LNCaP clone FGC (cell line): ENCODE data around the gene POU2F2.
A peak's percentile ranks its signal among the peaks of the same experiment; 100 is the strongest.

ENCODE experiments used
- DNase-seq: peaks from one replicate; pipeline ENCODE4 v3.0.0-alpha.2; 2011; ENCODE audit warnings: low read depth
- H3K4me3 ChIP-seq: 2 replicates; pipeline ENCODE4 v1.5.1; 2011; ENCODE audit warnings: mild to moderate bottlenecking, low read depth, low read length, control low read depth
- CTCF ChIP-seq: IDR thresholded peaks from 2 replicates; pipeline ENCODE4 v1.5.1; 2012; ENCODE audit warnings: mild to moderate bottlenecking; ENCODE audit not compliant: control insufficient read depth, insufficient read depth; ENCODE audit errors: extremely low read depth

The POU2F2 gene

DNA sequence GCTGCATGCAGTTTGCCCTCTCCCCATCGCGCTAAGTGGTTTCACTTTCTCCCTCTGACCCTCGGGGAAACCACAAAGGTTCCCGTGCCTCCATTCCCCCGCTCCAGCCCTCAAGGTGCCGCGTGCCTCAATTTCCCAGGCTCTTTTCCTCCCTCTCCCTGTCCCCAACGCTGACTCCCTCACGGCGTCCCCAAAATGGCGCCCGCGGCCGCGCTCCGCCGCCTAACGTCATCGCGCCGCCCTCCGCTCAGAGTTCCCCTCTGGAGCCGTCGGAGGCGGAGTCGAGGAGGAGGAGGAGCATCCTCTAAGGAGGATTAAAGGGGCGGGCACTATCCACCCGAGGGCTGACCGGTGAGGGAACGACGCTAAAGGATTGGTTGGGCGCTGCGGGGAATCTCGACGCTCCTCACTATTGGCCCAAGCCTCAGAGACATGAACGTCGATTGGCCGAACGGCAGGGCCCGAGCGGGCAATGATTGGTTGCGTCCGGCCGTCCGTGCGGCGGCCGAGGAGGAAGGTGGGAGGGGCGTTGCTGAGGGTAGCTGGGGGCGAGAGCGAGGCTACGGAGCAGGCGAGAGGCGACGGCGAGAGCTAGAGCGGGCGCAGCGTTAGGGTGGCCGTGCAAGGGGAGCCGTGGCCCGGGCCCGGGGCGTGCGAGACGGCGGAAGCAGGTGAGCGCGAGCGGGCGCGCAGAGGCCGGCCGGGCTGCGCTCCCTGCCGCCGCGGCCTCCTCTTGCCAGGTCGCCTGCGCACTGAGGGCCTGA, 56.4 kb downstream of the POU2F2 start, which contains the start of gene ZNF574:
TSS of gene ZNF574 (plus strand) at position 551 of the 764 bp plus-strand sequence. CDS start 2,441 bp downstream, outside the sequence.
- no peak for TF ChIP-seq CTCF
- peak within 1 kb of the TSS; percentile 84 for H3K4me3 ChIP-seq
- peak; percentile 91 for DNase-seq

GRCh38 chr19:42075364-42075615, 57.0 kb downstream of the POU2F2 start:
- H3K4me3 ChIP-seq = peak overlapping the region; percentile 70
- TF ChIP-seq CTCF = no peak
- no peak for DNase-seq

- no peak for TF ChIP-seq CTCF
- DNase-seq = no peak
- peak overlapping the region; percentile 70 for H3K4me3 ChIP-seq
Measured at GRCh38 chr19:42074513-42075363, 57.5 kb downstream of the POU2F2 start.

GRCh38 chr19:42071247-42071646, 61.0 kb downstream of the POU2F2 start:
- no peak for TF ChIP-seq CTCF
- no peak overlapping the region for H3K4me3 ChIP-seq
- DNase-seq = no peak

- TF ChIP-seq CTCF = no peak
- no peak within 1 kb of the TSS for H3K4me3 ChIP-seq
- DNase-seq = no peak
Measured at GRCh38 chr19:42069619-42070351, 62.5 kb downstream of the POU2F2 start, which contains the start of gene GRIK5. TSS of gene GRIK5 (minus strand) at chr19:42070206. CDS start at chr19:42065770, 4,436 bp downstream.

- no peak for DNase-seq
- H3K4me3 ChIP-seq = no peak overlapping the region
- TF ChIP-seq CTCF = no peak
Measured at GRCh38 chr19:42068756-42069571, 63.3 kb downstream of the POU2F2 start.
